HCT116 (cell line): Measurements from ENCODE around the gene LAX1.

ENCODE experiments used
- EGR1 ChIP-seq: IDR thresholded peaks from 2 replicates; pipeline ENCODE4 v1.6.1; 2012; ENCODE audit warnings: low read depth
- JUND ChIP-seq: IDR thresholded peaks from 2 replicates; pipeline ENCODE4 v1.6.1; 2012
- POLR2AphosphoS5 ChIP-seq: IDR thresholded peaks from 2 replicates; pipeline ENCODE4 v1.6.1; 2011; ENCODE audit warnings: mild to moderate bottlenecking, low read depth, low read length, moderate library complexity
- TF ChIP-seq, protein P1 (sequence below), 3 experiments: fragments of 200-600 bp in 1 of 3; sonication (generic) in 1 of 3; IDR thresholded peaks in 2 of 3; conservative IDR thresholded peaks in 1 of 3; 2 replicates each; pipeline ENCODE4 v1.5.1; 2012 to 2017; ENCODE audit warnings: low read depth in 2 of 3, low read length in 2 of 3, antibody characterized with exemption in 1 of 3, borderline replicate concordance in 1 of 3, control low read depth in 1 of 3, mild to moderate bottlenecking in 1 of 3, mixed read lengths in 1 of 3, mixed run types in 1 of 3, moderate library complexity in 1 of 3; ENCODE audit not compliant: insufficient read depth in 1 of 3

DNA sequence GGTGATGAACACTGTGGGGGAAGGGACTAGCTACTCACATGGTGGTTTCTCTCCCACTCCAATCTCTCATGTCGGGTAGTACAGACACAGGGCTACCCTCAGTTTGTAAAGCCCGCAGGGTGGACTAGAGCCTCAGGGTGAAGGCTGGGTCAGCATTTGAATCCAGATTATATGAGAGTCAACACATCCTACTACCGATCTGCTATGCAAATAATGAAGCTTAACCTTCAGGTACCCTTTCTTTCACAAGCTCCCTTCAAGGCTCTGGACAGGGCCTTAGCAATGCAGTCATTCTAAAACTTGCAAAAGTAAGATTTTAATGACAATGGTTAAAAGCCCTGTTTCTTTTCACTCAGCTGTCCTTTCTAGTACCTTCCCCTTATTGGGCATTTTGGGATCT is 25.0 kb downstream of the LAX1 start:
- TF ChIP-seq, protein P1, sequence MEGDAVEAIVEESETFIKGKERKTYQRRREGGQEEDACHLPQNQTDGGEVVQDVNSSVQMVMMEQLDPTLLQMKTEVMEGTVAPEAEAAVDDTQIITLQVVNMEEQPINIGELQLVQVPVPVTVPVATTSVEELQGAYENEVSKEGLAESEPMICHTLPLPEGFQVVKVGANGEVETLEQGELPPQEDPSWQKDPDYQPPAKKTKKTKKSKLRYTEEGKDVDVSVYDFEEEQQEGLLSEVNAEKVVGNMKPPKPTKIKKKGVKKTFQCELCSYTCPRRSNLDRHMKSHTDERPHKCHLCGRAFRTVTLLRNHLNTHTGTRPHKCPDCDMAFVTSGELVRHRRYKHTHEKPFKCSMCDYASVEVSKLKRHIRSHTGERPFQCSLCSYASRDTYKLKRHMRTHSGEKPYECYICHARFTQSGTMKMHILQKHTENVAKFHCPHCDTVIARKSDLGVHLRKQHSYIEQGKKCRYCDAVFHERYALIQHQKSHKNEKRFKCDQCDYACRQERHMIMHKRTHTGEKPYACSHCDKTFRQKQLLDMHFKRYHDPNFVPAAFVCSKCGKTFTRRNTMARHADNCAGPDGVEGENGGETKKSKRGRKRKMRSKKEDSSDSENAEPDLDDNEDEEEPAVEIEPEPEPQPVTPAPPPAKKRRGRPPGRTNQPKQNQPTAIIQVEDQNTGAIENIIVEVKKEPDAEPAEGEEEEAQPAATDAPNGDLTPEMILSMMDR (IDR thresholded peaks at IDR 0.05 in 2 of 3, conservative IDR thresholded peaks at IDR 0.05 in 1 of 3; ENCODE audit: borderline replicate concordance in 1 of 3, insufficient read depth in 1 of 3, low read depth in 2 of 3, low read length in 2 of 3): no peak
- TF ChIP-seq EGR1 (no peak), JUND (no peak), POLR2AphosphoS5 (no peak)
